A549 (cell line): ENCODE data around the gene PXDN.

Experiments
- CHD4 ChIP-seq: fragments of 200-600 bp; sonication (generic); IDR thresholded peaks from 2 replicates; pipeline ENCODE4 v1.6.1; 2016; ENCODE audit warnings: antibody characterized with exemption, mild to moderate bottlenecking, borderline replicate concordance
- EHMT2 ChIP-seq: fragments of 200-600 bp; sonication (generic); IDR thresholded peaks from 2 replicates; pipeline ENCODE4 v1.6.1; 2016; ENCODE audit warnings: antibody characterized with exemption, low read depth, mild to moderate bottlenecking, moderate library complexity
- EP300 ChIP-seq, 2 experiments: fragments of >200 bp; sonication (Bioruptor Twin); formaldehyde crosslinking; IDR thresholded peaks; 2 replicates in 1 of 2; 3 replicates in 1 of 2; pipeline ENCODE4 v1.6.1; 2016 to 2017
- HOXA7 ChIP-seq: fragments of 250-450 bp; sonication (Bioruptor Pico); IDR thresholded peaks from 2 replicates; pipeline ENCODE4 v1.5.0; 2020; ENCODE audit warnings: mild to moderate bottlenecking, moderate library complexity
- JUN ChIP-seq, 2 experiments: fragments of >200 bp; sonication (Bioruptor Twin); formaldehyde crosslinking; IDR thresholded peaks; 2 replicates in 1 of 2; 3 replicates in 1 of 2; pipeline ENCODE4 v1.6.1; 2016 to 2017
- TF ChIP-seq, protein P1 (sequence below): fragments of >200 bp; sonication (Bioruptor Twin); formaldehyde crosslinking; IDR thresholded peaks from 3 replicates; pipeline ENCODE4 v1.5.1; 2016
- TF ChIP-seq, protein P2 (sequence below): fragments of 150-350 bp; IDR thresholded peaks from 2 replicates; pipeline ENCODE4 v1.6.1; 2014; ENCODE audit warnings: low read depth, mild to moderate bottlenecking, low read length
- TF ChIP-seq, protein P3 (sequence below): fragments of 450-650 bp; IDR thresholded peaks from 2 replicates; pipeline ENCODE4 v1.6.1; 2014; ENCODE audit warnings: antibody characterized with exemption

DNA sequence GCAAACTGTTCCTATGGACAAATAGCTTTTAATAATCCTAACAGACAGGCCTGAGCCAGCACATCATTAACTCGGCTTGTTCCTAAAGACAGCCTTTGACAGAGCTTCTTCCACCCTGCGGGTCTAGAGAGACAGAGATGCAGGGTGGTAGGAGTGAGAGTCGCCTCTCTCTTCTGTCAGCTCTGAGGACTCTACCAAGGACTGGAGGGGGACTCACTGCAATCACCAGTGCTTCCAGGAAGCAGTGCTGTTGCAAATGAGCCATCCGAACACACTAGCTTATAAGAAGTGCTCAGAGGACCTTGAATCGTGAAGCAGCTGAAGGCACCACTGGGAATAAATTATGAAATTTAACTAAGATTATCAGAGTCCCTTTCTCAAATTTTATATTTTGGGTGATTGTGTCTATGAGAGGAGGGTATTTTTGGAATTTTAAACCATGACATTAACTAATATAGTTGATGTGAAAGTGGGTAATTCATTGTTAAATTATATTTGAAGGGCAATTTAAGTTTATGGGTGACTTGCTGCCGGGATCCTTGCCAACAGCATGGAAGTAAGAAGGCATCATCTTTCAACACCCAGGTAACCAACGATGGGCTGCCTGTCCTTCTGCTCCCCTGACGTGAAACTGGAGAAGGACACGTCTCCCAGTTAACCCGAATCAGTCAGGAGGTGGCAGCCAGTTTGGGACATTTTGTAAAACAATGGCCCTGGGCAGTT is 43.6 kb upstream of the PXDN start:
- TF ChIP-seq, protein P1, sequence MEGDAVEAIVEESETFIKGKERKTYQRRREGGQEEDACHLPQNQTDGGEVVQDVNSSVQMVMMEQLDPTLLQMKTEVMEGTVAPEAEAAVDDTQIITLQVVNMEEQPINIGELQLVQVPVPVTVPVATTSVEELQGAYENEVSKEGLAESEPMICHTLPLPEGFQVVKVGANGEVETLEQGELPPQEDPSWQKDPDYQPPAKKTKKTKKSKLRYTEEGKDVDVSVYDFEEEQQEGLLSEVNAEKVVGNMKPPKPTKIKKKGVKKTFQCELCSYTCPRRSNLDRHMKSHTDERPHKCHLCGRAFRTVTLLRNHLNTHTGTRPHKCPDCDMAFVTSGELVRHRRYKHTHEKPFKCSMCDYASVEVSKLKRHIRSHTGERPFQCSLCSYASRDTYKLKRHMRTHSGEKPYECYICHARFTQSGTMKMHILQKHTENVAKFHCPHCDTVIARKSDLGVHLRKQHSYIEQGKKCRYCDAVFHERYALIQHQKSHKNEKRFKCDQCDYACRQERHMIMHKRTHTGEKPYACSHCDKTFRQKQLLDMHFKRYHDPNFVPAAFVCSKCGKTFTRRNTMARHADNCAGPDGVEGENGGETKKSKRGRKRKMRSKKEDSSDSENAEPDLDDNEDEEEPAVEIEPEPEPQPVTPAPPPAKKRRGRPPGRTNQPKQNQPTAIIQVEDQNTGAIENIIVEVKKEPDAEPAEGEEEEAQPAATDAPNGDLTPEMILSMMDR = no peak
- TF ChIP-seq, protein P2, sequence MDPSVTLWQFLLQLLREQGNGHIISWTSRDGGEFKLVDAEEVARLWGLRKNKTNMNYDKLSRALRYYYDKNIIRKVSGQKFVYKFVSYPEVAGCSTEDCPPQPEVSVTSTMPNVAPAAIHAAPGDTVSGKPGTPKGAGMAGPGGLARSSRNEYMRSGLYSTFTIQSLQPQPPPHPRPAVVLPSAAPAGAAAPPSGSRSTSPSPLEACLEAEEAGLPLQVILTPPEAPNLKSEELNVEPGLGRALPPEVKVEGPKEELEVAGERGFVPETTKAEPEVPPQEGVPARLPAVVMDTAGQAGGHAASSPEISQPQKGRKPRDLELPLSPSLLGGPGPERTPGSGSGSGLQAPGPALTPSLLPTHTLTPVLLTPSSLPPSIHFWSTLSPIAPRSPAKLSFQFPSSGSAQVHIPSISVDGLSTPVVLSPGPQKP = no peak
- no peak for TF ChIP-seq EP300 (IDR thresholded peaks at IDR 0.05)
- TF ChIP-seq, protein P3, sequence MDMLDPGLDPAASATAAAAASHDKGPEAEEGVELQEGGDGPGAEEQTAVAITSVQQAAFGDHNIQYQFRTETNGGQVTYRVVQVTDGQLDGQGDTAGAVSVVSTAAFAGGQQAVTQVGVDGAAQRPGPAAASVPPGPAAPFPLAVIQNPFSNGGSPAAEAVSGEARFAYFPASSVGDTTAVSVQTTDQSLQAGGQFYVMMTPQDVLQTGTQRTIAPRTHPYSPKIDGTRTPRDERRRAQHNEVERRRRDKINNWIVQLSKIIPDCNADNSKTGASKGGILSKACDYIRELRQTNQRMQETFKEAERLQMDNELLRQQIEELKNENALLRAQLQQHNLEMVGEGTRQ = no peak
- TF ChIP-seq JUN (IDR thresholded peaks at IDR 0.05) = no peak
- TF ChIP-seq HOXA7 (CRISPR knock-in tag) = no peak
- TF ChIP-seq CHD4 = no peak
- TF ChIP-seq EHMT2 = no peak
